HG03460 (cell line): ENCODE data around the gene DIPK1A.

Experiments used
- ATAC-seq: cut with Tn5 transposase; IDR thresholded peaks from one replicate; pipeline ENCODE4 v1.9.1; 2021; ENCODE audit not compliant: unreplicated experiment

The DIPK1A gene

DNA sequence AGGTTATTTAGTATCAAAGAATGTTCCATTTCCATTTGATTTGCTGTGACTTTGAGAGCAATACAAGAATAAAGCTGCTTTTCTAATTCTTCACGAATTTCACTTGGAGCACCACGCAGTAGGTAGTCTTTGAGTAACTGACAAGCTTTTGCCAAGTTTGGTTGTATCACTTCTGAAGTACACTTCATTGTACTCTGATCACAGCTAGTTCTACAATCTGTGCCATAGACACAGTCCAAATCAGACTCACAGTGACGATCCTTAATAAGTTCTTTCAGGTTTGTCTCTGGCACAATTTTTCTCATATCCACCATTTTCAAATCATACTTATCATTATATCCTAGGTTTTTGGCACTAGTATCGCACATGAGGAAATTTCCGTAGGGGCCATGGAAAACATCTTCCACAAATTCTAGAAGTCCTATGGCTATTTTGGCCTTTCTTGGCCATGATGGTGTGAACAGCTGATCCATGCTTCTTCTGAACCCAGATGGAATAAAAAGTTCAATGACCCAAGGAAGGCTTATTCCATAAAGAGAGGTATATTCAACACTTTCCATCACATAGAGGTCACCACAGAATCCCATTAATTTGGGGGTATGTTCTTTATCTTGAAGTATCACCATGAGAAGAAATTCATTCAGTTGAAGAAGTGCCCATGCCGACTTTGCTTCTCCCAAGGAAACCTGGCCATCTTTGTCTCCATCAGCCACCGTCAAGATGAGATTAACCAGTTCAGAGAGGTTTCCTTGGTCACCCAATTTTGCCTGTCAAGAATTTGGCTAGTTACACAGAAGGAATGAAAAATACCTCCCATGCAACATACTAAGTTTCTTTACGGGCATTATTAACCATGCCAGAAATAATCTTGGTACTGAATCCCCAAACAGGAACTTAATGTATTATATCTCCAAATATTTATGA is 117.6 kb downstream of the DIPK1A start:
- ATAC-seq = no peak

DNA sequence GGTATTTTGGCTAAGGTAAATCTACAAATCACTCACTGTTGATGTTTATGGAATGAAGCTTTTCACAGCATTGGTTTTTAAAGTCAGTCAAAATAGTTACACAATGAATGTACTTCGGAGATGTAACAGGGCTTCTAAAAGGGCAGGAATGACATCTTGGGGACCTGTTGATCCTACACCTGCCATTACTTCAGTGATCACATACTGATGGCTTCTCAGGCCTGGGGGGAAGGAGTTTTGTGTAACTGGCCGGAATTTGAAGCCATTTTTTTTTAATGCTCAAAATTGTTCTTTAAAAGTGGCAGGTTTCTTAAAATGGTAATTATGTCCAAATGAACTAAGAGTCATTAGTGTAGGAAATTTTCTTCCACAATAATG is 118.2 kb downstream of the DIPK1A start:
- ATAC-seq = no peak

DNA sequence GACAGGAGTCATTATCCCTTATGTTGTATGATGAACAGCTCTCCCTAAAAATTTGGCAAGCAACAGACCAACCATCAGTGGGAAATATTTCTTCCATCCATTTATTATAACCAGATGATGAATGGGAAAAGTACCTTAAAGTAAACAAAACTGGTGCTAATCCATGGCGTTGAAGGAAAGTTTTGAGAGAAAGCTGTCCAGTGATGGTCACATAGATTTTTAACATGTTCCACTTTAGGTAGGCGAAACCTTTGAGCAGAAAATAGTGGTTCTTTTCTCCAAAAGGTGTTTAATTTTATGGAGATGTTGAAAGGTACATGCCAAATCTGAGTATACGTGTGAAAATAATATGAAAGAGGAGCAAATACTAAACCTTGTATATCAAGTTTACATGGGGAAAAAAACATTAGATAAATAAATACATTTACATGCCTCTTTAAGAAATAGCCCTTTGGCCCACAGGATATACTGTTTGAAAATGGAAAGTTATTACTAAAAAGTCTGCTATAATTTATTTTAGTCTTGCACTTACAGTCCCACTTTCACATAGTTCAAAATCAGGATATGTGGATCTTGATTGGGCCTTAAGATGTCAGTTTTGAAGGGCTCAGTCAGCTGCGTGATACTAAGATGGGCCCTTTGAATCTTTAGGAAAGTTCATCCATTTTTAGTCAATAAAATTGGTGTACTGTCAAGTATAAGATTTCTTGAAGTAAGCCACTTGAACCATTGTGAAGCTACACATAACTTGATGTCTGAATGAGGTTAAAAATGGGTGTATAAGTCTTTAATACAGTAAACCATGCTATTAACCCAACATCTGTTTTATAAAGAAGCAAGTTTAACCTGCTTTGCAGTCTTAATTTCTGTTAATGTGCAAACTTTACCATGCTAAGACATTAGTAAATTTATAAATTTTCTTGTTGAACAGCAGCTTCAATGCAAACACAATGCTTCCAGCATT is 118.9 kb downstream of the DIPK1A start:
- no peak for ATAC-seq

DNA sequence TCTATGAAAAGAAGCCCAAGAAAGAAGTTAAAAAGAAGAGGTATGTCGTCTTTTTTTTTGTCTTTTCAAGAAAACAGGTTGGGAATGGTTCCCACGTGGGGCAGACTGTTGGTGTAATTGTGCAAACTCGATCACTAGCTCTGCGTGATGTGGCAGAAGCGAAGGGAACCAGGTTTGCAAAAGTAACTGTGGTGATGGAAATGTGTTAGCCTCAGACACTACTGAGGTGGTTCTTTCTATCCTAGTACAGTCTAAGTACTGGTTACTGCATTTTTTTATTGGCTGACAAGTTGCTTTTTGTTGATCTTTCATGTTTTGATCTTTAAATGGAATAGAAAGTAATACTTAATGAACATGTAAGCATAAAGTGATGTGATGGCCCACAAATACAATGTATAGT is 120.7 kb downstream of the DIPK1A start:
- no peak for ATAC-seq

DNA sequence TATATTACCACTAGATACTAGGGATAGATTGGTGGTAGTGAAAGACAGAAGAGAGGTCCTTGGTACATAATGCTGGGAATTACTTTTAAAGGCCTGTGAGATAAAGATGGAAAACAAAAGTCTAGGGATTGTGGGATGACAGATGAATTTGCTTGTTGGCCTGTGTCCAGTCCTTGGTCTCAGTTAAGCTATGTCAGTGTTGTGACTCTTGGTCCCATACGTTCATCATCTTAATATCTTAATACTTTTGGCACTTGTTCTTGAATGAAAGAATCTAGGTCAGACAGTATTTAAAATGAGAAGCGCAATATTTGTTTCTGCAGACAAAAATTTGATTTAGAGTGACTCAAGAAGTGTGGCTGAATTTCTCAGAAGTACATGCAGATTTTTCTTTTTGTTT is 121.8 kb downstream of the DIPK1A start:
- ATAC-seq = no peak

DNA sequence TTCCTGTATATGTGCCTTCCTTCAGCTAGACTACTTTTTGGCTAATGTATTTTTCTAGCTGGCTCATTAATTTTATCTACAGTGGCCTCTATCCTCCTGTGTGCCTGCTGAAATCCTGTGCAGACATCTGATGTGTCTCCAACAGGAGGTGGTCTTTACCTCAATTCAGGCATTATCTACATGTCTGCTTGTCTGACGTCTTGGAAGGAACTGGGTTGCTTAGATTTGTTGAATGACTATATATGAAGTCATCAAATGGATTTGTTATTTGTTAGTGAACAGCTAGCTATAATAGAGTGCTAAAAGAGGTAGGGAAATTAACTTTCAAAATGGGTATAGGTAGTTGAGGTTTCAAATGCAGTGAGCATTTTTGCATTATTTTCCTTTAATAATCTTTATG is 122.7 kb downstream of the DIPK1A start:
- no peak for ATAC-seq

DNA sequence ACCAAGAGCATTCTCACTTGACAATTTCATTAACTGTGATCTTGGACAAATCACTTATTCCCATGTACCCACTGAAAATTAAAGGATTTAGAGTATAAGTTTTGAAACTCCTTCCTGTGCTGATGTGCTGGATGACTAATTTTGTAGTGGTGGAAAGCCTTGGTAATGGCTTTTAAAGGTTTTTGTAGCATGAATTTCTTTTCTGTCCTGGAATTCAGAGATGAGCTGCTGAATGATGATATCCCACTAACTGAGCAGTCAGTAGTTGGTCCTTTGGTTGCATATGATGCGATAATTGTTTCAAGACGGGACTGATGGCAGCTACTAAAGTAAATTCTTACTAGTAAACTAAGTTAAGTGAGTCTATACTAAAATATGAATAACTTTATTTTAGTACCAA is 124.2 kb downstream of the DIPK1A start:
- no peak for ATAC-seq

DNA sequence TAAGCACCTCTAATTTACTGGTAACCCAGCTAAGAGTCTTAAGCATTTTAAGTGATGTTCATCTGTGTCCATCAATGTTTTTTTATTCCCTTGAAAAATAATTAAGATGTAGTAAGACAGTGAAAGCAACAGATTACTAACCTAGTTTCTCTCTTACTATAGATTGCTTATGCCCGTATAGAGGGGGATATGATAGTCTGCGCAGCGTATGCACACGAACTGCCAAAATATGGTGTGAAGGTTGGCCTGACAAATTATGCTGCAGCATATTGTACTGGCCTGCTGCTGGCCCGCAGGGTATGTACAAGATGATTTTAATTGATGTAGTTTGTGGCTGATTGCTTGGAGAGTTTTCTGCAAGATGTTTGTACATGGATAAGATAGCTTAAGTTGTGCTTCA is 126.6 kb downstream of the DIPK1A start:
- ATAC-seq = no peak

DNA sequence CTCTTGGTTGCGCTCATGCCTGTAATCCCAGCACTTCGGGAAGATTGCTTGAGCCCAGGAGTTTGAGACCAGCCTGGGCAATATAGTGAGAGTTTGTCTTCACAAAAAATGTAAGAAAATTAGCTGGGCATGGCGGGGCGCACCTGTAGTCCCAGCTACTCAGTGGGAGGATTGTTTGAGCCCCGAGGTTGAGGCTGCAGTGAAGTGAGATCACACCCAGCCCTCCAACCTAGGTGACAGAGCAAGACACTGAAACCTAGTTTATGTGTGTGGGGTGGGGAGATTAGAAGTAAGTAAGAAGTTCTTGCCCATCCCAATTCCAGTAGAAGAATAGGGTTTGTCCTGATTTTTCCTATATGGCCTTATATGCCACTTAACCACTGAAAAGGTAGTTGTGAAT is 127.4 kb downstream of the DIPK1A start:
- ATAC-seq = no peak

DNA sequence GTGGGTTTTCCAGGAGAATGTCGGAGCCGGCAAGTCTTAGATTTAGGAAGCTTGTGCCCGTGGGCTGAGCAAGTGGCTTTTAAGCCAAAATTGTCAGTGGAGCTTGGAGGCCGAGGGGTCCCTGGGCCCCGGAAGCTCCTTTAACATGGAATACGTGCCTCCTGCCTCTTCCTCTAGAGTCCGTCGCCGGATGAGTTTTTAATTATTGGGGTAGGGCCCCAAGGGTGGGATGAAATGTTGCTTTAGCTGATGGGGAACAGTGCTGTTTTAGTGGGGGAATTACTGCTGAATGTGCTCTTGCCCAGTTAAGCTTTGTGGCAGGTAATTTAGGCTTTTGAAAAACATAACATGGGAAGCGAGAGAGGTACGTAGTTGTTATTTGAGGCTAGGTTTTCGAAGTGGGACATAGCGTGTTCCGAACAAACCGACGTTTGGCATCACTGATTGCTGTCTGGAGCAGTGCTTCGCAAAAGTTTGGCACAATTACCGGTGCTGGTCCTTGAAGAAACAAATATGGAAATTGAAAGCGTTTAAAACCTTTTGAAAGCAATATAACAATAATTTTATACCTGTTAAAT is 128.6 kb downstream of the DIPK1A start:
- ATAC-seq = peak; percentile 1

DNA sequence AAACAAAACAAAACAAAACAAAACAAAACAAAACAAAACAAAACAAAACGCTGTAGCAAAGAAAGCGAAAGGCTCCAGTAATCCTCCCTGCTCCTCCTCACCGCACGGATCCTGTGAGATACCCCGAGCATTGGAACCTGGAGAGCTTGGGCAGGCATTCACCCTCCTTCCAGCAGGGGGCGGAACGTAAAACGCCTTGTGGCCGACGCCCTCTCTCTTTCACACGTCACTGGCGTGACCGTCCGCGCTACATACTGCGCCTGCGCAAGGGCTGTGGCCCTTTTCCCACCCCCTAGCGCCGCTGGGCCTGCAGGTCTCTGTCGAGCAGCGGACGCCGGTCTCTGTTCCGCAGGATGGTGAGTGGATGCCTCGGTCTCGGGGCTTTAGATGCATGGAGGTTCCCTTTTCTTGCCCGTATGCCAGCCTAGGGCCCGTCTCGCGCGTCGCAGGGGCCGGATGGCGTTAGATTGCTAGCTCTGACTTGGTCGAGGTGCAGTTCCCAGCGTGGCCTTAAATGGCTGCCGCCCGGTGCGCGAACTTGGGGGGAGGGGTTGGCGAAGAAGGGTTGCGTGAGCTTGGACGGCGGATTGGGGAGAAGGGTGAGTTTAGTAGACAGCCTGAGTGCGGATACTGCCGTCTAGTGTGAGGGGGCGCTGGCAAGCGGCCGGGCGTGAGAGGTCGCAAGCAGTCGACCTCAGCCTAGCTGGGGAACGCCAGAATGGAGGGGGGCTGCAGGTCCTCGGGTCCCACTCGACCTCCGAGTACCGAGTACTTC is 129.3 kb downstream of the DIPK1A start, which contains the start of gene RPL5:
Gene RPL5, plus strand, starts transcription at position 279 of the 775 bp plus-strand sequence. Its CDS starts 75 bp downstream, at position 354.
- peak; percentile 96 for ATAC-seq

DNA sequence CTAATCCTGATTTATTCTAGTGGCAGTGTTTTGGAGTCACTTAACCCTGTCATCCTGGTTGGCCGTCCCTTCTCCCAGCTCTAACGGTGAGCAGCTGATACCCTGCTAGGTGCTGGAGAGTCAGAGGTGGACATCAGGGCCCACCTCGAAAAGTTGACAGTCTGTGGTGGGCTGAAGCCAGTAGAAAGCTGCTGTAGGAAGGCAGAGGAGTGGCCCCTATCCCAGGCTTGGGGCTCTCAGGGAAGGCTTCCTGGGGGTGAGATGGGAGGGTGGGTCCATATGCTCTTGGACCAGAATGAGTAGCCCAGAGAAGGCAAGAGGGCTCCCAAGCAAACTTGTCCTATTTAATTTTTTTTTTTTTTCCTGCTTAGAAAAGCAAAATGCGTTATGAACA is 129.9 kb downstream of the DIPK1A start:
- no peak for ATAC-seq

DNA sequence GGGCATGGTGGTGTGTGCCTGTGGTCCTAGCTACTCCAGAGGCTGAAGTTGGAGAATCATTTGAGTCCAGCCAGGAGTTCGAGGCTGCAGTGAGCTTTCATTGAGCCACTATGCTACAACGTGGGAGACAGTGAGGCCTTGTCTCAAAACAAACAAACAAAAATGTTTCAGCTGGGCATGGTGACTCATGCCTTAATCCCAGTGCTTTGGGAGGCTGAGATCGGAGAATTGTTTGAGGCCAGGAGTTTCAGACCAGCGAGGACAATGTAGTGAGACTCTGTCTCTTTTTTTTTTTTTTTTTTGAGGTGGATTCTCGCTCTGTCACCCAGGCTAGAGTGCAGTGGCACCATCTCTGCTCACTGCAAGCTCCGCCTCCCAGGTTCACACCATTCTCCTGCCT is 134.5 kb downstream of the DIPK1A start:
- ATAC-seq = no peak

DNA sequence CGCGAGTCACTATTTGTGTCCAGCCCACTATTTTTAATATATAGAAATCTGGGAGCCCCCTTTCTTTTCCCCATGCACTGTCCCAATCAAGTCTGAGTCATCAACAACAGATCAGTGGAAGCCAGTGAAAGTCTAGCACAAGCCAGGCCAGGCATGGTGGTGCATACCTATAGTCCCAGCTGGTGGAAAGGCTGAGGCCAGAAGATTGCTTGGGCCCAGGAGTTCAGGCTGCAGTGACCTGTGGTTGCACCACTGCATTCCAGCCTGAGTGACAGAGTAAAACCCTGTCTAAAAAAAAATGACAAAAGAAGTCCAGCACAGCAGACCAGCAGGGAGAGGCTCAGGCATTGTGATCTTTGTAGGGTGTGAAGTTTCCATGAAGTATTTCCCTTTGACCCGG is 138.4 kb downstream of the DIPK1A start:
- no peak for ATAC-seq

DNA sequence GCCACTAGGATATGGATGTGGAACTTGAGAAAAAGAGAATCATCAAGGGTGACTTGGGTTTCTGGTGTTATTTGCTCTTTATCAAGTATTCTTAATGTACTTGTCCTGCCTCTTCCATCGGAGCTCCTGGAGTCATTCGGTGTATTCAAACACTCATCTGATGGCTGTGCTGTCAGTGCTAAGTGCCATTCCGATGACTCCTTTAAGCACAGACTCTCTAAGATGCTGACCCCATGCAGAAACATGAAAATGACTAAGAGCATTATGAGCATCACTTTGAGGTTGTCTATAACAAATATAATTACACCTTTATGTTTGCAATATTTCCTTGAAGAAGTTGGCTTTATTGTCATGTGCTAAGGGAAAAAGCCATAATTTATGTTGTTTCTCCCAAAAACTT is 140.7 kb downstream of the DIPK1A start:
- no peak for ATAC-seq

DNA sequence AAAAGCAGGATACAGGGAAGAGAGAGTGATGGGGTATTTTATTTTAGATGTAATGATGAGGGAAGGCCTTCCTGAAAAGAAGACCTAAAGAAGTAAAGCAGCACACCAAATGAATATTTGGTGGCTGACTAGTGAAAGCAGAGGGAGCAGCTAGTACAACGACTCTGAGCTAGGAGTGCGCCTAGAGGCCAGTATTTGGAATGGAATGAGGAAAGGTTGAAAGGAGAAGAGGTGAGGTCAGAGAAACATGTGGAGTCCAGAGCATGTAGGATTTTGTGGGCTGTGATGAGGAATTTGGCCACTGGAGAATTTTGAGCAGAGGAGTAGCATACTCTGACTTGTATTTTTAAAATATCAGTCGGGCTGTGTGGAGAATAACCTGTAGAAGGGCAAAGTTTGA is 141.2 kb downstream of the DIPK1A start:
- no peak for ATAC-seq

DNA sequence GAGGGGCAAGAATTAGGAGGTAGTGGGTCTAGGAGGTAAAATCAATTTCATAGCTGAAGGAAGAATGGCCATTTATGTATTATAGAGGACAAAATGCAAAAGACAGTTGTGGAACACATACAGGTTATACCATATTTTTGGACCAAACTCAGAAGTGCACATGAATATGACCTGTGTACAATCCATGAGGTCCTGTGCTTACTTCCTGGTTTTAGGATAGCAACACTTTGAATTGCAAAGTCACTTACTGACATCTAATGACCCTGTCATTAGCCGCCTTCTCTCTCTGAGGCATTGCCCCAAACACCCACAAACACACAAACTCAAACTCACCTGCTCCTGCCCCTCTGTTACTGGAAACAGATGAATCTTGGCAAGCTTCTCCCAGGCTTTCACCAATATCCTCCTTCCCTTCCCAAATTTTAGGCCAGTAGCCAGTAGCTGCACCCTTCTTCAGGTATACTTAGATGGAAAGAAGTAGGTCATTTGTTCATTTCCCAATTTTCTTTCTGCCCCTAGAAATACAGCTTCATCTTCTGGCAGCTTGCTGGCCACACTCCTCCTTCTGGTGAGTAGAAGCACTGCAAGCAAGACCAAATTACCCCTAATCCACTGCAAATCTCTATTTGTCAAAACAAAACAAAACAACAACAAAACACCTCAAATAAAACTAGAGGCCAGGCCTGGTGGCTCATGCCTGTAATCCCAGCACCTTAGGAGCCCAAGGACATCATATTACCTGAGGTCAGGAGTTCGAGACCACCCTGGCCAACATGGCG is 143.1 kb downstream of the DIPK1A start:
- peak; percentile 64 for ATAC-seq

DNA sequence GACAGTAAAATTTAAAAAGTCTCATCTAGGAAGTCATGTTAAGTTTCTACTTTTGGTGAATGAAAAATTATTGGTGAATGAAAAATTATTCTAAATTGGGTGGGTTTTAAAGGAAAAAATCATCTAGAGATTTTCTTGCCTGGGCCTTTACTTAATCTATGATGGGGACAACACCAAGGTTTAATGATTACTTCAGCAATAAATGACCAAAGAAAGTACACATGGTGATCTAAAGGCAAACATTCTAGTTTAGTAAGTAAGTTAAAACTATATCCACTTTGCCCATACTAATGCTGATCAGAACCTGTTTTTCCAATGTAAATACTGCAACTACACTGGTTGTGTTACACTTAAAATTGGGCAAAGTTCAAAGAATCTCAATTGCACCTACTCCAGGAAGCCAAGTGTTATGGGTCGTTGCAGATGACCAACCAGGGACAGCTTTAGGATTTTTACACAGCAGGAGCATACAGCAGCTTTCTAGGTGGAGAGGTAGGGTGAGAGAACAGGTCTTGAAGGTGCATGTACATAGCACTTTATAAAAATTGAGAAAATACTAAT is 144.0 kb downstream of the DIPK1A start:
- ATAC-seq = no peak

DNA sequence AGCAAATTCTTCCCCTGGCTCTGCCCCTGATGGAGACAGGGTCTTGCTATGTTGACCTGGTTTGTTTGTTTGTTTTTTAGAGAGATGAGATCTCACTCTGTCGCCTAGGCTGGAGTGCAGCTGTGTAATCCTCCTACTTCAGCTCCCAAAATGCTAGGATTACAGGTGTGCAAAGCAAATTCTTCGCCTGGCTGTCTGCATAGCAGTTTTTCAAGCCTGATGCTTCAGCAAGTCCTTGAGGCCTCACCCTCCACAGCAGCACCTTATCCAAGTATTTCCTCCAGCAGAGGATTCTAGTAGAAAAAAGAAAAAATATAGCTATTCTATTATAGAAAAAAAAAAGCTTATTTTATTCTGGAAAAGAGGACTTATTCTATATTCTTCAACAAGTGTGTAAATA is 144.5 kb downstream of the DIPK1A start:
- ATAC-seq = no peak

DNA sequence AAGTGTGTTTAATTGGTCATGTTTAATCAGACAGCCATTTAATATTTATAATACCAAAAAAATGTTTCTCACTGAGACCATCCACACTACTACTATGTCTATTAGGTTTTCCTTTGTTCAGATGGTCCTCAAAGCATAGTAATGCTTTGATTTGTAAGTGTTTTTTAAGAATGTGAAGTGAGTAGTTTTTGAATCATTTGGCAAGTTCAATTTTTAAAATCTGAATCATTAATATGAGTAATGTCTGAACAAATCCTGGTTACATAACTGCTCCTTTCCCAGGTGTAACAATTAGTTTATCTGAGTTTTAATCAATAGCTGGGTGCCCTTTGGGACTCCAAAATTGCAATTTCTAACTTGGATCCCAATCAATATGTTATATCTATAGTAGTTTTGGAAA is 152.9 kb downstream of the DIPK1A start:
- ATAC-seq = no peak
